HAP-1 (cell line): Measurements from ENCODE around the gene WLS.

Experiments
- DNase-seq, 2 experiments: peaks; one replicate each; pipeline ENCODE4 v3.0.0-alpha.2; 2016 to 2020; ENCODE audit warnings: low spot score in 2 of 2
- H3K27me3 ChIP-seq: fragments of 250-450 bp; sonication (Bioruptor Pico); 2 replicates; pipeline ENCODE4 v1.5.1; 2020; ENCODE audit warnings: low read depth, mild to moderate bottlenecking, moderate library complexity
- H3K36me3 ChIP-seq: fragments of 250-450 bp; sonication (Bioruptor Pico); replicated peaks from 2 replicates; pipeline ENCODE4 v1.5.1; 2020; ENCODE audit warnings: mild to moderate bottlenecking
- H3K4me1 ChIP-seq: fragments of 250-450 bp; sonication (Bioruptor Pico); 2 replicates; pipeline ENCODE4 v1.5.1; 2020; ENCODE audit warnings: mild to moderate bottlenecking
- H3K4me3 ChIP-seq: fragments of 250-450 bp; sonication (Bioruptor Pico); 2 replicates; pipeline ENCODE4 v1.5.1; 2020; ENCODE audit warnings: mild to moderate bottlenecking, moderate library complexity
- H3K9me3 ChIP-seq: fragments of 250-450 bp; sonication (Bioruptor Pico); 2 replicates; pipeline ENCODE4 v1.5.1; 2020; ENCODE audit warnings: mild to moderate bottlenecking, moderate library complexity
- in situ Hi-C: fragments of 300-500 bp; cut with MboI; formaldehyde crosslinking; loops from 3 replicates; pipeline ENCODE4 v1.14.3; 2020; ENCODE audit warnings: low sequenced_read_pairs, inconsistent platforms, mixed read lengths

The WLS gene

GRCh38 chr1:68220420-68220819, 11.9 kb downstream of the WLS start:
- Histone ChIP-seq H3K9me3 (no peaks in the 10 kb centered on the region), H3K27me3 (no peaks in the 10 kb centered on the region), H3K36me3 (no peaks in the 10 kb centered on the region), H3K4me1 (peaks cover 57% of the 10 kb centered on the region), H3K4me3 (no peak overlapping the region)
- no peak for DNase-seq
- in situ Hi-C loops, result no loop called here

- Histone ChIP-seq H3K4me3 (no peak overlapping the region), H3K4me1 (peaks cover 59% of the 10 kb centered on the region), H3K9me3 (no peaks in the 10 kb centered on the region), H3K27me3 (no peaks in the 10 kb centered on the region), H3K36me3 (no peaks in the 10 kb centered on the region)
- in situ Hi-C loops, result no loop called here
- peak; percentile 84 for DNase-seq
Observed at GRCh38 chr1:68218490-68218889, 13.8 kb downstream of the WLS start.

GRCh38 chr1:68217618-68218017, 14.7 kb downstream of the WLS start:
- H3K4me3 ChIP-seq, result no peak overlapping the region
- in situ Hi-C loops, result no loop called here
- H3K9me3 ChIP-seq, result no peaks in the 10 kb centered on the region
- H3K36me3 ChIP-seq, result no peaks in the 10 kb centered on the region
- no peak for DNase-seq
- H3K4me1 ChIP-seq, result peaks cover 59% of the 10 kb centered on the region
- H3K27me3 ChIP-seq, result no peaks in the 10 kb centered on the region

- in situ Hi-C loops, result no loop called here
Observed at GRCh38 chr1:68217060-68217554, 15.2 kb downstream of the WLS start.

GRCh38 chr1:68216089-68216772, 16.1 kb downstream of the WLS start:
- H3K27me3 ChIP-seq, result no peaks in the 10 kb centered on the region
- no peak overlapping the region for H3K4me3 ChIP-seq
- in situ Hi-C loops, result no loop called here
- no peak for DNase-seq
- H3K36me3 ChIP-seq, result no peaks in the 10 kb centered on the region
- H3K4me1 ChIP-seq, result peaks cover 46% of the 10 kb centered on the region
- H3K9me3 ChIP-seq, result no peaks in the 10 kb centered on the region

More at GRCh38 chr1:68217060-68217554, 15.2 kb downstream of the WLS start:
- H3K4me1 ChIP-seq, result peaks cover 55% of the 10 kb centered on the region
- no peaks in the 10 kb centered on the region for H3K36me3 ChIP-seq
- no peaks in the 10 kb centered on the region for H3K27me3 ChIP-seq
- DNase-seq, result no peak
- H3K4me3 ChIP-seq, result no peak overlapping the region
- H3K9me3 ChIP-seq, result no peaks in the 10 kb centered on the region

GRCh38 chr1:68213843-68214242, 18.5 kb downstream of the WLS start:
- Histone ChIP-seq H3K4me3 (no peak overlapping the region), H3K4me1 (peaks cover 22% of the 10 kb centered on the region), H3K27me3 (no peaks in the 10 kb centered on the region), H3K9me3 (no peaks in the 10 kb centered on the region), H3K36me3 (peaks cover 2% of the 10 kb centered on the region; the same call in 1 of the 2 replicates)
- no peak for DNase-seq
- in situ Hi-C loops, result no loop called here

- peaks cover 18% of the 10 kb centered on the region for H3K4me1 ChIP-seq
- H3K27me3 ChIP-seq, result no peaks in the 10 kb centered on the region
- no peak overlapping the region for H3K4me3 ChIP-seq
- peaks cover 2% of the 10 kb centered on the region; the same call in 1 of the 2 replicates for H3K36me3 ChIP-seq
- no peaks in the 10 kb centered on the region for H3K9me3 ChIP-seq
- in situ Hi-C loops, result no loop called here
- DNase-seq, result no peak
Observed at GRCh38 chr1:68211761-68212380, 20.5 kb downstream of the WLS start.

- H3K36me3 ChIP-seq, result peaks cover 2% of the 10 kb centered on the region; the same call in 1 of the 2 replicates
- no peak for DNase-seq
- no peaks in the 10 kb centered on the region; the same call in 1 of the 2 replicates for H3K27me3 ChIP-seq
- H3K4me3 ChIP-seq, result no peak overlapping the region
- peaks cover 18% of the 10 kb centered on the region for H3K4me1 ChIP-seq
- in situ Hi-C loops, result no loop called here
- H3K9me3 ChIP-seq, result no peaks in the 10 kb centered on the region
Observed at GRCh38 chr1:68210829-68211228, 21.5 kb downstream of the WLS start.

- peaks cover 10% of the 10 kb centered on the region for H3K4me1 ChIP-seq
- H3K4me3 ChIP-seq, result no peak overlapping the region
- peaks cover 2% of the 10 kb centered on the region; the same call in 1 of the 2 replicates for H3K36me3 ChIP-seq
- no peaks in the 10 kb centered on the region; the same call in 1 of the 2 replicates for H3K27me3 ChIP-seq
- in situ Hi-C loops, result no loop called here
- no peaks in the 10 kb centered on the region for H3K9me3 ChIP-seq
- DNase-seq, result no peak
Observed at GRCh38 chr1:68210027-68210426, 22.3 kb downstream of the WLS start.

GRCh38 chr1:68206848-68207689, 25.3 kb downstream of the WLS start:
- Histone ChIP-seq H3K4me1 (peaks cover 8% of the 10 kb centered on the region), H3K27me3 (no peaks in the 10 kb centered on the region; the same call in 1 of the 2 replicates), H3K9me3 (no peaks in the 10 kb centered on the region), H3K4me3 (no peak overlapping the region), H3K36me3 (peaks cover 2% of the 10 kb centered on the region; the same call in 1 of the 2 replicates)
- in situ Hi-C loops, result no loop called here
- no peak for DNase-seq

- Histone ChIP-seq H3K9me3 (no peaks in the 10 kb centered on the region), H3K4me1 (peaks cover 8% of the 10 kb centered on the region), H3K27me3 (no peaks in the 10 kb centered on the region; the same call in 1 of the 2 replicates), H3K36me3 (peaks cover 2% of the 10 kb centered on the region; the same call in 1 of the 2 replicates), H3K4me3 (no peak overlapping the region)
- DNase-seq, result no peak
- in situ Hi-C loops, result no loop called here
Observed at GRCh38 chr1:68205794-68206358, 26.4 kb downstream of the WLS start.

GRCh38 chr1:68204977-68205630, 27.2 kb downstream of the WLS start:
- H3K27me3 ChIP-seq, result no peaks in the 10 kb centered on the region; the same call in 1 of the 2 replicates
- H3K36me3 ChIP-seq, result no peaks in the 10 kb centered on the region; the same call in 1 of the 2 replicates
- no peaks in the 10 kb centered on the region for H3K9me3 ChIP-seq
- no peak for DNase-seq
- in situ Hi-C loops, result no loop called here
- no peak overlapping the region for H3K4me3 ChIP-seq
- H3K4me1 ChIP-seq, result peaks cover 9% of the 10 kb centered on the region
